Ovary (tissue), 9 donors: ENCODE results near the gene RNF212. TPM values are rescaled to one million over a fixed set of nuclear protein-coding genes. Genes with fewer than 3 reads are reported as not detected.

ENCODE experiments used
- DNase-seq, 5 donors: peaks; one replicate each; pipeline ENCODE4 v3.0.0-alpha.2; 2019 to 2020
- H3K27ac ChIP-seq, 2 donors: fragments of 200-600 bp; one replicate each; pipeline versions ENCODE4 v1.5.1 to v1.8.0; 2019 to 2022
- H3K27me3 ChIP-seq: fragments of 200-600 bp; one replicate; pipeline ENCODE4 v1.8.0; 2022
- H3K36me3 ChIP-seq: fragments of 200-600 bp; sonication (generic); one replicate; pipeline ENCODE4 v1.5.1; 2019
- H3K4me1 ChIP-seq: one replicate; pipeline ENCODE4 v1.8.1; 2013; ENCODE audit warnings: mild to moderate bottlenecking, moderate library complexity; ENCODE audit not compliant: insufficient read depth
- H3K4me3 ChIP-seq: fragments of 200-600 bp; sonication (generic); one replicate; pipeline ENCODE4 v1.5.1; 2017
- H3K9me3 ChIP-seq, 2 donors: fragments of 200-600 bp in 1 of 2; sonication (generic) in 1 of 2; one replicate each; pipeline versions ENCODE4 v1.5.1 to v1.8.1; 2013 to 2019; ENCODE audit warnings: mild to moderate bottlenecking in 1 of 2, moderate library complexity in 1 of 2
- EP300 ChIP-seq: sonication (generic); formaldehyde crosslinking; IDR thresholded peaks from one replicate; pipeline ENCODE4 v1.6.1; 2017; ENCODE audit warnings: antibody characterized with exemption
- POLR2A ChIP-seq: fragments of 450-650 bp; IDR thresholded peaks from one replicate; pipeline ENCODE4 v1.6.1; 2017; ENCODE audit warnings: antibody characterized with exemption, mild to moderate bottlenecking, moderate library complexity
- WGBS, 3 donors: extraction: QIAGEN DNeasy Blood & Tissue Kit in 1 of 3; methylation state at CpG; one replicate each; pipeline versions ENCODE4 v1.1.5 to v1.1.7; 2013 to 2017; 5-methylcytosine and 5-hydroxymethylcytosine counted together
- intact Hi-C, 4 donors: fragments of 100-400 bp; cut with DNase I; formaldehyde crosslinking; loops; one replicate each; pipeline versions ENCODE4 v1.11.0 to v1.15.1; 2022 to 2023
- polyA plus RNA-seq, 2 donors: library from polyadenylated mRNA; stranded (reverse); fragments of 200-250 nt in 1 of 2; fragments of 350-450 nt in 1 of 2; fragmentation: Illumina TruSeq in 1 of 2; extraction: RNeasy Lipid Tissue Mini Kit (QIAGEN cat#74804) in 1 of 2; gene quantifications; one replicate each; pipeline ENCODE4 v1.2.3, GENCODE V29; 2013 to 2014
- total RNA-seq, 7 donors: library from RNA; depleted of rRNA in 2 of 7; stranded (reverse); fragments of >200 nt in 2 of 7; fragmentation: NEBNext Ultra II Directional in 3 of 7; extraction: Animal tissue kit (Norgen Biotek cat#: 25700) in 3 of 7; gene quantifications; one replicate each; pipeline versions ENCODE4 v1.1.0 to v1.2.4, GENCODE V29; 2016 to 2023
- TF ChIP-seq, protein P1 (sequence below), 3 donors: fragments of 450-650 bp in 2 of 3; fragments of 200-600 bp in 1 of 3; IDR thresholded peaks; one replicate each; pipeline versions ENCODE4 v1.5.1 to v1.8.0; 2016 to 2022; ENCODE audit warnings: antibody characterized with exemption in 3 of 3, mild to moderate bottlenecking in 1 of 3
- donor health status: DM: no; HTN: no; CAD: no; lungs with moderate emphysema.
- donor health status: DM: no; HTN: no; CAD: no.
- donor health status: Bipolar disorder and iron deficiency.
- donor health status: DM: yes; HTN: yes; CAD: no.
- donor health status: DM: no; HTN: no; CAD: no.
- donor health status: DM: yes; HTN: yes; CAD: no.

The RNF212 gene
- total and polyA plus RNA-seq, 9 donors = 6.2 to 31.0 (median 14.1) TPM

DNA sequence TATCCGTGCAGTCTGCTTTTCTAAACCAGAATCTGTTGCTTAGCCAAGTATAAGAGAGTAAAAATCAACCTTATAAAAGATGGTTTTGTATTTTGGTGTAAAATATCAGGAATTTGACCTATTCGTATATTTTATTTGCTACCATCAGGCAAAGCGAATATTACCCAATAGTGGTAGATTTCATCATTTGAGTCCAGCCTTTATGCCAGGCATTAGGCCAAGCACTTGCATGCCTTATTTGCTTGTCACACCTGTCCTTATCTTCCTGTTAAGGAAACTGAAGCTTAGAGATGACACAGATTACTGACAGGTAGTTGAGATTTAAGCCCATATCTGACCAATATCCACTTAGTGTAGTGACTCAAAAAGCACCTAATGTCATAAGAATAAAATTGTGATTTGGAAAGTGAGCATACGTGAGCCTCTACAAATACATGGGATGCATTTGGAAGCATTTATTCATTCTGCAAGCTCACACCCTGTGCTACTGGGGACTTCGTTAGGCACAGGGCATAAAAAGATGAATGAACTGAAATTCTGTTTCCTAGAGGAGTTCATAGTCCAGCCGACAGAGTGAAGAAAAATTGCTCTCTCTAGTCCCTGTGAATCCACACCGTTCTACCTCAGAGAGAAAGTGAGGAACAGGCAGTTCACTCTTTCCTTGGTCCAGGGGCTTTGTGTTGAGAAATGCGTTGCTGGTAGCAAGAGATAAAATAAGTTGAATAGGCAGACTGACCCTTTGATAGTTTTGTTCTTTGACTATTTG is 2.3 kb upstream of the RNF212 start:
- no peaks in the 10 kb centered on the region for H3K27me3 ChIP-seq
- H3K4me3 ChIP-seq = no peak overlapping the region
- WGBS, 3 donors = 80 to 85% (median 82%) methylated on average over 8 of the region's 8 CpGs
- no peak overlapping the region for H3K27ac ChIP-seq
- peaks cover 6% of the 10 kb centered on the region for H3K4me1 ChIP-seq
- H3K9me3 ChIP-seq = no peaks in the 10 kb centered on the region
- no peak for DNase-seq
- no peaks in the 10 kb centered on the region for H3K36me3 ChIP-seq
- intact Hi-C loops = no loop called here
- TF ChIP-seq EP300 = no peak
- no peak for TF ChIP-seq POLR2A
- TF ChIP-seq, protein P1, sequence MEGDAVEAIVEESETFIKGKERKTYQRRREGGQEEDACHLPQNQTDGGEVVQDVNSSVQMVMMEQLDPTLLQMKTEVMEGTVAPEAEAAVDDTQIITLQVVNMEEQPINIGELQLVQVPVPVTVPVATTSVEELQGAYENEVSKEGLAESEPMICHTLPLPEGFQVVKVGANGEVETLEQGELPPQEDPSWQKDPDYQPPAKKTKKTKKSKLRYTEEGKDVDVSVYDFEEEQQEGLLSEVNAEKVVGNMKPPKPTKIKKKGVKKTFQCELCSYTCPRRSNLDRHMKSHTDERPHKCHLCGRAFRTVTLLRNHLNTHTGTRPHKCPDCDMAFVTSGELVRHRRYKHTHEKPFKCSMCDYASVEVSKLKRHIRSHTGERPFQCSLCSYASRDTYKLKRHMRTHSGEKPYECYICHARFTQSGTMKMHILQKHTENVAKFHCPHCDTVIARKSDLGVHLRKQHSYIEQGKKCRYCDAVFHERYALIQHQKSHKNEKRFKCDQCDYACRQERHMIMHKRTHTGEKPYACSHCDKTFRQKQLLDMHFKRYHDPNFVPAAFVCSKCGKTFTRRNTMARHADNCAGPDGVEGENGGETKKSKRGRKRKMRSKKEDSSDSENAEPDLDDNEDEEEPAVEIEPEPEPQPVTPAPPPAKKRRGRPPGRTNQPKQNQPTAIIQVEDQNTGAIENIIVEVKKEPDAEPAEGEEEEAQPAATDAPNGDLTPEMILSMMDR (IDR thresholded peaks at IDR 0.05) = no peak

DNA sequence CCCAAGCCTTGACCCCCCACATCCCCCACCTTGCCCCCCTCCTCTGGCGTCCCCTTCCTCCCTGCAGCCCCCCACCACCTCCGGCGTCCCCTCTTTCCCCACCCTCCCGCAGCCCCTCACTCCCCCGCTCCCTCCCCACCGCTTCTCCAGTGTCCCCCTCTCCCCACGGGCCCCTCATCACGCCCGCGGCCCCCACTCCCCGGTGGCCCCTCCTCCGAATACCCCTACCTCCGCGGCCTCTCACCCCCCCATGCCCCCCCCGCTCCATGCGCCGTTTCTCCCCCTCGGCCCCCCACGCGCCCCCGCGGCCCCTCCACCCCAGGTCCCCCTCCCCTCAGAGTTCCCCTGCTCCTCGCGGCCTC is 562 bp downstream of the RNF212 start:
- Histone ChIP-seq H3K4me1 (peaks cover 6% of the 10 kb centered on the region), H3K27ac (no peak overlapping the region), H3K36me3 (no peaks in the 10 kb centered on the region), H3K9me3 (no peaks in the 10 kb centered on the region), H3K4me3 (no peak overlapping the region), H3K27me3 (no peaks in the 10 kb centered on the region)
- TF ChIP-seq POLR2A (no peak), EP300 (no peak)
- TF ChIP-seq, protein P1 (IDR thresholded peaks at IDR 0.05) = no peak
- no peak for DNase-seq
- 40 to 67% (median 46%) methylated on average over 1 to 24 of the region's 24 CpGs for WGBS, 3 donors
- intact Hi-C loops = no loop called here

DNA sequence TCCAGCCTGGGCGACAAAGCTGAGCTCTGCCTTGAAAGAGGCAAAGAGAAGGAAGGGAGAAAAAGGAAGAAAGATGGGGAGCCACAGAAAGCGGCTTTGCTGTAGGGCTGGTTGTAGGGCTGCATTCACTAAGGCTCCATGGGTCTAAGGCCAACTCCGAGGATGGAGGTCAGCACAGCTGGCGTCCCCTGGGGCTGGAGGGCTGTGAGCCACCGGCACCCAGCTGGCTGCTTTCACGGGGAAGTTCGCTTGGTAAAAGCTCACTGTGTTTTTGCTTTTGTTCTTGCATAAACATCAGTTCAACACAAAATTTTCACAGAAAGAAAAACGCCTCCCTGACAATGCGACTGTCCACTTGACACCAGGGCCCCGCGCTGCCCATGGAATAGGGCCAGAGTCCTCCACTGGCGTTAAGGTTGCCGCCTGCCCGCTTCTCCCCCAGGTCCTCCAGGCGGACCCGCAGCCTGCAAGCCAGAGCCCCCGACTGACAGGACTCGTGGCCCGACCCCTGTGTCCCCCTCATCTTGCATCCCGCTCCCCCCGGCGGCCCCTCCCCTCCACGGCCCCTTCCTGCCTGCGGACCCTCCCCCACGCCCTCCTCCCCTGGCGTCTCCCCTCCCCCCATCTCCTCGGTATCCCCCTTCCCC is 1.1 kb downstream of the RNF212 start:
- Histone ChIP-seq H3K9me3 (no peaks in the 10 kb centered on the region), H3K36me3 (no peaks in the 10 kb centered on the region), H3K4me3 (no peak overlapping the region), H3K27me3 (no peaks in the 10 kb centered on the region), H3K27ac (no peak overlapping the region), H3K4me1 (peaks cover 6% of the 10 kb centered on the region)
- intact Hi-C loops = no loop called here
- DNase-seq = no peak
- TF ChIP-seq, protein P1 (IDR thresholded peaks at IDR 0.05) = no peak
- TF ChIP-seq EP300 = no peak
- no peak for TF ChIP-seq POLR2A
- 38 to 68% (median 45%) methylated on average over 27 of the region's 27 CpGs for WGBS, 3 donors

DNA sequence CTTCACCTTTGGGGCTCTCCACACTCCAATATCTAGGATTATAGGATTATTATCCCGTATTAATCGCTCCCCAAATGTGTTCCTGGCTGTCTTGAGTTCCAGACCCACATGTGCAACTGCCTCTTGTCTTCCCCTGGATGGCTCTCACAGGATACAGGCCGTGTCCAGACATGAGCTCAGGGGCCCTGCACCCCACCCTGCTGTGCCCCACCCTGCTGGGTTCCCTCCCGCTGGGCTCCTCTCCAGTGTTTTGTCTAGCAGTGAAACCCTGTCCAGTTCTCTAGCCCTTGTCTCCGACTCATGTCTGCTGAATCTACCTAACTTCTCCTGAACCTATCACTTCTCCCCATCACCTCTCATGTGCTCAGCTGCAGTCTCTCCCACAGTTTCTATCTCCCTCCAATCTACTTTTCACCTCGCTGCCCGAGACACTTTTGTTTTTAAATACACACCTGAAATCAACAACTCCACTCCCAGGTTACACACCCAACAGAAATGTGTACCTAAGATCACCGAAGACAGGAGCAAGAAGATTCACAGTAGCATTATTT is 2.0 kb downstream of the RNF212 start:
- no peak overlapping the region for H3K27ac ChIP-seq
- no peak for DNase-seq
- no peaks in the 10 kb centered on the region for H3K27me3 ChIP-seq
- intact Hi-C loops = no loop called here
- peaks cover 6% of the 10 kb centered on the region for H3K4me1 ChIP-seq
- H3K4me3 ChIP-seq = no peak overlapping the region
- no peaks in the 10 kb centered on the region for H3K36me3 ChIP-seq
- no peak for TF ChIP-seq EP300
- TF ChIP-seq, protein P1 (IDR thresholded peaks at IDR 0.05) = no peak
- no peak for TF ChIP-seq POLR2A
- 67 to 74% (median 74%) methylated on average over 8 of the region's 8 CpGs for WGBS, 3 donors
- H3K9me3 ChIP-seq = no peaks in the 10 kb centered on the region
